Midbrain (tissue), 1 donor: Measurements from ENCODE around the gene APOBEC2.

Experiments
- DNase-seq: peaks from one replicate; lab custom pipeline; 2025; lab: John Stamatoyannopoulos, UW

APOBEC2 gene

DNA sequence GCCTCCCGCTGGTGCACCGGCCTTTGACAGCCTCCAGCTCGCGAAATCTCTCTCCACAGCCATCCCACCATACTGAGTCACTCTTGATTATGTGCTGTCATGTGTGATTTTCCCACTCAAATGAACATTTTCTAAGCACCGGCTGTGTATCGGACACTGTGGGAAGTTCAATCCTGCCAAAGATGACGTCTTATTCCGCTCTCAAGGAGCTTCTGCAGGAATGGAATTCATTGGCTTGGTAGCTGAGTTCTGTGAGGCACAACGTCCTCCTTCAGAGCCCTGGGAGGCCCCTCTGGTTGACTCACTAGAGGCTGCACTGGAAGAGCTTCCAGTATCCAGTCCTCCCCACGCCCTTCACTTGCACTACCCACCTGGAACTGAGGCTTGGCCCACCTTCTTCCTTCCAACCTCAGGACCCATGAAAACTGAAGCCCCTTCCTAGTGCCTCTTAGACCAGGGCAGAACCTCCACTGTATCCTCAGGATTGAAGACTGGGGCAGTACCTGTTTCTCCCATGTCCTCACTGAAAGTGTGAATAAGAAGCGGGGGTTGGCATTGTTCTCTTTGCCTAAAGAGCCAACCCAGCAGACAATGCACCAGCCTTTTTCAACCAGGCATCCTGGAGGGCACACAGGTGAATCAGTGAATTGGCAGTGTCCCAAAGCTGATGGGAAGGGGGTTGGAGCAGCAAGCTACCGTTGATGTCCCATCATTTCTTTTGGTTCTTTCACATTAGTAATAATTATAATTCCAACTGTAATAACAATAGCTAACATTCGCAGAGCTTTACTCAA, 15.7 kb upstream of the APOBEC2 start:
- no peak for DNase-seq

GRCh38 chr6:41038205-41038604, 14.8 kb upstream of the APOBEC2 start:
- DNase-seq, result no peak

DNA sequence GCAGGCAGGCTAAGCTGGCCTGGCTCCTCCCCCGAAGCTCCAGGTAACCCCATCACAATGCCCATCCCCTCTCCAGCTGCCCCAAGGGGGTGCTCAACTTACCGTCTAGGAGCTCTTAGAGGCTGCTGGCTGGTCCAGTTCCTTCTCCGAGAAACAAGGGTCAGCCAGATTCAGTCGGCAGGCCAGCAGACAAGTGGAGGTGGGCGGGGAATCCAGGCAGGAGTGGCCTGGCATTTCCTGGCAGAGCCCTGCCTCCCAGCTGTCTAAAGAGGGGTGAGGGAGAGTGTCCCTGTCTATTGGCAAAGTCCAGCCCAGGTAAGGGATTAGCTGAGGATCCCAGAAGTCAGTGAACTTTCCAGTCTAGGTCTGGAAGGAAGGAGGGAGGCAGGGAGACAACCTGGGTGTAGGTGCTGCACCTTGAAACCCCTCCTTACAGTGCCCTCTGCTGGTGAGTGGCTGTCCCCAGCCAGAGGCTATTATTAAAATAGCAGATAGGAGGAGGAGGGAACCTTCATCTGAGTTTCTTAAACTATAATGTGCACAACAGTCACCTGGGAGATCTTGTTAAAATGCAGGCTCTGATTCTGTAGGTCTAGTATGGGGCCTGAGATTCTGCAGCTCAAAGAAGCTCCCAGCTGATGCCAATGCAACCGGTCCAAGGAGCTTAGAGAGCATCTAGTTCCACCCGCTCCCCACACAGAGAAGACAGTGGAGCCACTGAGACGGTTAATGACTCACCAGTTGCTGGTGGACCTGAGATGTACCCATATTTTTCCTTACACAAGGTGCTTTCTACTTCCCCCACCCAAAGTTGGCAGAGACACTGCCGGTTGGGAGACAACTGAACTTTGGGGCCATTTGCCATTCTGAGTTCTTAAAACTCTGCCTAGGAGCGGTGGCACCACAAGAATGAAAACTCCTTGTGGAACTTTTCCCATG, 13.7 kb upstream of the APOBEC2 start, which contains the start of gene UNC5CL:
TSS of gene UNC5CL (minus strand) at position 162 of the 939 bp plus-strand sequence. CDS start 4,147 bp downstream, outside the sequence.
- no peak for DNase-seq

GRCh38 chr6:41040101-41040939, 12.7 kb upstream of the APOBEC2 start:
- no peak for DNase-seq

GRCh38 chr6:41040940-41041536, 12.0 kb upstream of the APOBEC2 start:
- DNase-seq, result no peak

DNA sequence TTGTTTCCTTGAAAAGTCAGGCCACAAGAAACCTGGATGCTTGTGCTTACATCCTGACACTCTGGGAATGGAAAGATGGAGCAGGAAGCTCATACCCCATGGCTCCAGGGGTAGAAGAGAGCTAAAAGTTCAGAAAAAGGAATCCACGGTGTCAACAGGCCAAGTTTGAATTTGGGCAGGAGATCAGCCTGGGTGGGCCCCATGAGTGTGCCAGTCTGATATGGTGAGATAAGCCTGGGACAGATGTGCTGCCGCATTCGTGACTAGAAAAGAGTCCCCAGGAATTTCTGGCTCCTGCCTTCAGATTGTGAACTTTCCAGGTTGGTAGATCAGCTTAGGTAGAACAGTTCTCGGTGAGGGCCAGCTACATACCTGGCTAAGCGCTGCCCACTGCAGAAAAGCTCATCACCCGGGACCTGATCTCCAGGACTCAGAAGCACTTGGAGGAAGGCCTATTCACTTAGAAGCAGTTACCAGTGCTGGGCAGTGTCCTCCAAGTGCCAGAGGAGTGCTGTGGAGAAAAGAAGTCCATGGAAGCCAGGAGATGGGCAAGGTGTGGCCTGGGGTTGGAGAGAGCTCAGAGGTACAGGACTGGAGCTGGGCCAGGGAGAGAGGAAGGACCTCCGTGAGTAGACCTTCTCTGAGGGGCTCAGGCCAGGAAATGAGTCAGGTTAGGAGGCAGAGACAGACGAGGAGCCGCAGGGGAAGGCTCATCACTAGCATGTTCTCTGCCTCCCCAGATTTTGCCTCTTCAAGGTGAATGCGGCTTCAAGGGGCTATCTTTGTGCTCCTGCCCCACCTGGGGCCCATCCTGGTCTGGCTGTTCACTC, 10.6 kb upstream of the APOBEC2 start, which contains the start of gene TSPO2:
TSS of gene TSPO2 (plus strand) at position 242 of the 830 bp plus-strand sequence. CDS start at position 761, 519 bp downstream.
- no peak for DNase-seq

GRCh38 chr6:41043151-41043550, 9.9 kb upstream of the APOBEC2 start:
- no peak for DNase-seq

DNA sequence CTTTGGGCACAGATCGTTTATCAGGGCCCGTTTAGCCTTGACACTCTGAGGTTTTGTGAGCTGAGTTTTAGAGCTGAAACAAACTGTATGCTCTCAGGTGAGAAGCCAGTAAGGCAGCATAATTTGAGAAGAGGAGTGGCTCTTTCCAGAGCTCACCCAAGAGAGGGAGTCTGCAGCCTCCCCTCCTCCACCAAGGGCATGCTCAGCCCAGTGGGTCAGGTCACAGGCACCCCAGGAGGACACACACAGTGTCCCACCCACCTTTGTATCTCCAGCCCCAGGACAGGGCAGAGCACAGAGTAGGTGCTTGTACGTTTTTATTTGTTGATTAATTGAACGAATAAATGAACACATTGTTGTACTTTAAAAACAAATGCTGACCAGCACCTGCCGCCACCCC, 7.3 kb upstream of the APOBEC2 start:
- no peak for DNase-seq

DNA sequence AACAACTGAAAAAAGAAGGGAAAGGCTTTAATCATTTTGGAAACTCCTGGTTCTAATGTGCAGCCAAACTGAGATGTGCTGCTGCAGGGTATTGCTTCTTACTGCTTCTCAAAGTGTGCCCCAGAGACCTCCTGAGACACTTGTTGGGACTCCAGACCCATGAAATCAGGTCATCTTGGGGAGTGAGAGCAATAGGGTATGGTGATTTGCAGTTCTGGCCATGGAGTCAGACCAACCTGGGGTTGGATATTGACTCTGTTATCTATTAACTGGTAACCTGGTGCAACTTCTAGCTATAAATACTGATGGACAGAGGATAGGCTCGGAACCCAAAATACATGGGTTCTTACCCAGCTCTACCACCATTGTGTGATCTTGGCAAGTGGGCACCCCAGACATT, 6.9 kb upstream of the APOBEC2 start:
- DNase-seq, result no peak

- no peak for DNase-seq
Observed at GRCh38 chr6:41047306-41047705, 5.7 kb upstream of the APOBEC2 start.

- DNase-seq, result no peak
Observed at GRCh38 chr6:41047745-41048732, 5.0 kb upstream of the APOBEC2 start.

GRCh38 chr6:41049521-41049920, 3.5 kb upstream of the APOBEC2 start:
- DNase-seq, result no peak

- no peak for DNase-seq
Observed at GRCh38 chr6:41049955-41050354, 3.0 kb upstream of the APOBEC2 start.

DNA sequence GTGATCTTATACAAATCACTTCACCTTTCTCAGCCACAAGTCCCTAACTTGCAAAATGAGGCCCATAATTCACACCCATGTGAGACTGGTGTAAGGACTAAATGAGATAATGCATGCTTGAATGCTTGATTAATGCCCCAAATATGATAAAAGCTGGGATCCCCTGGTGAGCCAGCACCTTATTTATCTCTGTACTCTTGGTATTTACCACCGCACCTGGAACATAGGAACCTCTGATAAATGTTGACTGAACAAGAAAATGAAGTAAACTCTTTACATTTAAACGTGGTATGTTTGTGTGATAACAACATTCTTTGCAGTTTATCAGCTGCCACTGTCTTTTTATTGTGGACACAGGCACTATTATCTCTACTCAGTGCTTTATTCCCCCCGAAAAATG, 2.5 kb upstream of the APOBEC2 start:
- no peak for DNase-seq

DNA sequence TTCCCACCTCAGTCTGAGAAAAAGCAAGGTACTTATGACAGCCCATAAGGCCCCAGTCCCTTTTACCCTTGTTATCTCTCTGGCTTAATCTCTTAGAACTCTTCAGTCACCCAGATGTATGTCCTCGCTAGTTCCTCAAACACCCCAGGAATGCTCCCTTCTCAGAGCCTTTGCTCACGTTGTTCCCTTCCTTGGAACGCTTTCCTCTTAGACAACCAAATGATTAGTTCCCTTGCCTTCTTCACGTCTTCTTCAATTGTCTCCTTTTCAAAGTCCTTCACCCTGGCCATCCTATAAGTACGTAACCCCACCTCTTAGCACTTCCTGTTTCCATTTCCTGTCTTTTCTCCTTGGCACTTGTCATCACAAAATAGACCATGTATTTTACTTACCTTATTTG, 1.1 kb upstream of the APOBEC2 start:
- DNase-seq, result no peak

- no peak for DNase-seq
Observed at GRCh38 chr6:41054511-41054910, 1.5 kb downstream of the APOBEC2 start.

- no peak for DNase-seq
Observed at GRCh38 chr6:41055149-41055548, 2.1 kb downstream of the APOBEC2 start.

GRCh38 chr6:41056768-41057490, 3.9 kb downstream of the APOBEC2 start:
- DNase-seq, result no peak

DNA sequence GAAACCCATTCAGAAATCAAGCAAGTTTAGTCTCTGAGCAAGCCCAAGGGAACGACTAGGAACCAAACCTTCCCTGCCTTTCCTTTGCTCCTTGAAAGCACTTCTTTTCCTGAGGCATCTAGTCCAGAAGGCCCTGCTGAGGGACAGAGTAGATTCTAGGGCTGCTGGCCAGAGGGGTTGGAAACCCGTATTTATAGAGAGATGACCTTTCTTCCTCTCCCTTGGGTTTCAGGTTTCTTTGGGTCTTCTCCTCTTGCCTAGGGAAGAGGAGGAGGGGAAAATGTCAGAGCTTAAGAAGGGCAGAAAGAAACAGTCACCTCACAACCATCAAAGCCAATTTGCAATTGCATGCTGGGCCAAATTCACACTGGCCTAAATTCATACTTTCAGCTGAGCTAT, 5.8 kb downstream of the APOBEC2 start:
- DNase-seq, result no peak
